K562 (cell line): ENCODE data around the gene NAXE. TPM values are rescaled to one million over a fixed set of nuclear protein-coding genes. Genes with fewer than 3 reads are reported as not detected.

Source experiments
- CBX5 ChIP-seq: IDR thresholded peaks from 2 replicates; pipeline ENCODE4 v1.6.1; 2014; ENCODE audit warnings: low read depth, borderline replicate concordance
- DIDO1 ChIP-seq: fragments of 450-650 bp; IDR thresholded peaks from 2 replicates; pipeline ENCODE4 v1.6.1; 2016; ENCODE audit warnings: low read depth, missing biosample characterization, missing genetic modification characterization
- EWSR1 ChIP-seq: fragments of 450-650 bp; IDR thresholded peaks from 2 replicates; pipeline ENCODE4 v1.6.1; 2018; ENCODE audit warnings: borderline replicate concordance, mild to moderate bottlenecking, low read depth, moderate library complexity; ENCODE audit not compliant: partially characterized antibody
- MAZ ChIP-seq, 2 experiments: fragments of 450-650 bp in 1 of 2; sonication (generic) in 1 of 2; formaldehyde crosslinking; IDR thresholded peaks in 1 of 2; conservative IDR thresholded peaks in 1 of 2; 2 replicates each; pipeline versions ENCODE4 v1.4.0 to v1.5.0; 2020; ENCODE audit warnings: mild to moderate bottlenecking in 1 of 2, missing genetic modification reagents in 1 of 2
- NFXL1 ChIP-seq: fragments of 450-650 bp; formaldehyde crosslinking; IDR thresholded peaks from 2 replicates; pipeline ENCODE4 v1.4.0; 2021; ENCODE audit warnings: mild to moderate bottlenecking
- PHTF2 ChIP-seq: fragments of 250-450 bp; sonication (Bioruptor Pico); IDR thresholded peaks from 2 replicates; pipeline ENCODE4 v1.5.0; 2021; ENCODE audit warnings: mild to moderate bottlenecking
- PYGO2 ChIP-seq: fragments of 450-650 bp; IDR thresholded peaks from 2 replicates; pipeline ENCODE4 v1.6.1; 2016; ENCODE audit warnings: mild to moderate bottlenecking, missing genetic modification characterization, moderate library complexity, missing compliant biosample characterization
- RAD51 ChIP-seq: fragments of 450-650 bp; IDR thresholded peaks from 2 replicates; pipeline ENCODE4 v1.7.1; 2016; ENCODE audit warnings: low read depth, mild to moderate bottlenecking, borderline replicate concordance
- RBM34 ChIP-seq: fragments of 200-400 bp; formaldehyde crosslinking; IDR thresholded peaks from 2 replicates; pipeline ENCODE4 v1.6.1; 2018; ENCODE audit warnings: low read length, borderline replicate concordance; ENCODE audit not compliant: insufficient read depth
- TAF7 ChIP-seq: fragments of 450-650 bp; IDR thresholded peaks from 2 replicates; pipeline ENCODE4 v1.6.1; 2016; ENCODE audit warnings: missing genetic modification characterization, missing compliant biosample characterization
- TAL1 ChIP-seq: fragments of 450-650 bp; IDR thresholded peaks from 2 replicates; pipeline ENCODE4 v1.6.1; 2016; ENCODE audit warnings: mild to moderate bottlenecking
- U2AF2 ChIP-seq: fragments of 200-400 bp; formaldehyde crosslinking; optimal IDR thresholded peaks from 2 replicates; pipeline ENCODE3; 2017; ENCODE audit warnings: low read depth, mild to moderate bottlenecking, low read length
- UBTF ChIP-seq, 2 experiments: IDR thresholded peaks; 2 replicates each; pipeline ENCODE4 v1.6.1; 2012; ENCODE audit warnings: improper control_type of control experiment in 2 of 2, low read depth in 2 of 2, low read length in 2 of 2, borderline replicate concordance in 1 of 2
- VEZF1 ChIP-seq: fragments of 200-800 bp; sonication (Bioruptor generic); IDR thresholded peaks from 2 replicates; pipeline ENCODE4 v1.6.1; 2017; ENCODE audit warnings: missing genetic modification characterization, missing compliant biosample characterization
- ZNF217 ChIP-seq: sonication (generic); formaldehyde crosslinking; IDR thresholded peaks from 2 replicates; pipeline ENCODE4 v1.8.0; 2022; ENCODE audit warnings: mild to moderate bottlenecking, missing genetic modification reagents
- ZNF347 ChIP-seq: fragments of 450-650 bp; formaldehyde crosslinking; IDR thresholded peaks from 2 replicates; pipeline ENCODE4 v1.4.0; 2020; ENCODE audit warnings: low read depth, mild to moderate bottlenecking, moderate library complexity
- polyA plus RNA-seq, 8 experiments: library from polyadenylated mRNA; depleted of rRNA in 4 of 8; stranded (reverse) in 5 of 8; unstranded in 3 of 8; fragments of >200 nt; fragmentation: Nextera tagmentation in 2 of 8; fragmentation: Illumina TruSeq in 1 of 8; extraction: Ambion mirVana in 2 of 8; extraction: Trizol in 1 of 8; gene quantifications; 2 replicates each; pipeline versions ENCODE4 v1.2.1 to v1.2.3, GENCODE V29; 2011 to 2014; ENCODE audit warnings: inconsistent platforms in 1 of 8, missing spikeins in 1 of 8
- total RNA-seq, 7 experiments: library from RNA; depleted of rRNA in 6 of 7; stranded (reverse); fragments of >200 nt in 6 of 7; fragmentation: Illumina TruSeq in 2 of 7; extraction: Trizol in 2 of 7; gene quantifications; 2 replicates each; pipeline versions ENCODE4 v1.2.1 to v1.2.3, GENCODE V29; 2011 to 2021; ENCODE audit warnings: low replicate concordance in 1 of 7
- TF ChIP-seq, protein P1 (sequence below): fragments of 250-450 bp; sonication (Bioruptor Pico); IDR thresholded peaks from 2 replicates; pipeline ENCODE4 v1.4.0; 2020; ENCODE audit warnings: mild to moderate bottlenecking
- TF ChIP-seq, protein P2 (sequence below): fragments of 450-650 bp; IDR thresholded peaks from 2 replicates; pipeline ENCODE4 v1.7.0; 2016; ENCODE audit warnings: borderline replicate concordance
- TF ChIP-seq, protein P3 (sequence below), 2 experiments: fragments of 200-800 bp in 1 of 2; sonication (Bioruptor generic) in 1 of 2; sonication (generic) in 1 of 2; formaldehyde crosslinking in 1 of 2; IDR thresholded peaks in 1 of 2; conservative IDR thresholded peaks in 1 of 2; 2 replicates each; pipeline versions ENCODE4 v1.5.0 to v1.6.1; 2016 to 2020; ENCODE audit warnings: missing compliant biosample characterization in 1 of 2, missing genetic modification characterization in 1 of 2, missing genetic modification reagents in 1 of 2

Gene NAXE
- total and polyA plus RNA-seq, 9 of the 15 experiments (the other 6 are each of a cell fraction or from before 2014, with no cell fraction given) = 27.3 to 137 (median 90.0) TPM

GRCh38 chr1:156571261-156571852, 20.2 kb upstream of the NAXE start (continued):
- TF ChIP-seq, protein P1, sequence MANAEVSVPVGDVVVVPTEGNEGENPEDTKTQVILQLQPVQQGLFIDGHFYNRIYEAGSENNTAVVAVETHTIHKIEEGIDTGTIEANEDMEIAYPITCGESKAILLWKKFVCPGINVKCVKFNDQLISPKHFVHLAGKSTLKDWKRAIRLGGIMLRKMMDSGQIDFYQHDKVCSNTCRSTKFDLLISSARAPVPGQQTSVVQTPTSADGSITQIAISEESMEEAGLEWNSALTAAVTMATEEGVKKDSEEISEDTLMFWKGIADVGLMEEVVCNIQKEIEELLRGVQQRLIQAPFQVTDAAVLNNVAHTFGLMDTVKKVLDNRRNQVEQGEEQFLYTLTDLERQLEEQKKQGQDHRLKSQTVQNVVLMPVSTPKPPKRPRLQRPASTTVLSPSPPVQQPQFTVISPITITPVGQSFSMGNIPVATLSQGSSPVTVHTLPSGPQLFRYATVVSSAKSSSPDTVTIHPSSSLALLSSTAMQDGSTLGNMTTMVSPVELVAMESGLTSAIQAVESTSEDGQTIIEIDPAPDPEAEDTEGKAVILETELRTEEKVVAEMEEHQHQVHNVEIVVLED (CRISPR knock-in tag) = no peak
- TF ChIP-seq MAZ (CRISPR knock-in tag; conservative IDR thresholded peaks at IDR 0.05 in 1 of 2, IDR thresholded peaks at IDR 0.05 in 1 of 2) (no peak), RAD51 (no peak), PHTF2 (CRISPR knock-in tag) (no peak), CBX5 (no peak), TAF7 (tag) (no peak), RBM34 (no peak), NFXL1 (CRISPR knock-in tag) (no peak), ZNF217 (CRISPR knock-in tag) (no peak), ZNF347 (CRISPR knock-in tag) (no peak), VEZF1 (CRISPR knock-in tag) (no peak), EWSR1 (no peak), TAL1 (0 out of 2 replicates have a peak, but pooled peaks have one; percentile 2), DIDO1 (no peak), UBTF (IDR thresholded peaks at IDR 0.05; ENCODE audit: borderline replicate concordance in 1 of 2, low read depth in 2 of 2, low read length in 2 of 2) (no peak), PYGO2 (tag) (no peak), U2AF2 (no peak)
- TF ChIP-seq, protein P2, sequence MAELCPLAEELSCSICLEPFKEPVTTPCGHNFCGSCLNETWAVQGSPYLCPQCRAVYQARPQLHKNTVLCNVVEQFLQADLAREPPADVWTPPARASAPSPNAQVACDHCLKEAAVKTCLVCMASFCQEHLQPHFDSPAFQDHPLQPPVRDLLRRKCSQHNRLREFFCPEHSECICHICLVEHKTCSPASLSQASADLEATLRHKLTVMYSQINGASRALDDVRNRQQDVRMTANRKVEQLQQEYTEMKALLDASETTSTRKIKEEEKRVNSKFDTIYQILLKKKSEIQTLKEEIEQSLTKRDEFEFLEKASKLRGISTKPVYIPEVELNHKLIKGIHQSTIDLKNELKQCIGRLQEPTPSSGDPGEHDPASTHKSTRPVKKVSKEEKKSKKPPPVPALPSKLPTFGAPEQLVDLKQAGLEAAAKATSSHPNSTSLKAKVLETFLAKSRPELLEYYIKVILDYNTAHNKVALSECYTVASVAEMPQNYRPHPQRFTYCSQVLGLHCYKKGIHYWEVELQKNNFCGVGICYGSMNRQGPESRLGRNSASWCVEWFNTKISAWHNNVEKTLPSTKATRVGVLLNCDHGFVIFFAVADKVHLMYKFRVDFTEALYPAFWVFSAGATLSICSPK = no peak
- TF ChIP-seq, protein P3, sequence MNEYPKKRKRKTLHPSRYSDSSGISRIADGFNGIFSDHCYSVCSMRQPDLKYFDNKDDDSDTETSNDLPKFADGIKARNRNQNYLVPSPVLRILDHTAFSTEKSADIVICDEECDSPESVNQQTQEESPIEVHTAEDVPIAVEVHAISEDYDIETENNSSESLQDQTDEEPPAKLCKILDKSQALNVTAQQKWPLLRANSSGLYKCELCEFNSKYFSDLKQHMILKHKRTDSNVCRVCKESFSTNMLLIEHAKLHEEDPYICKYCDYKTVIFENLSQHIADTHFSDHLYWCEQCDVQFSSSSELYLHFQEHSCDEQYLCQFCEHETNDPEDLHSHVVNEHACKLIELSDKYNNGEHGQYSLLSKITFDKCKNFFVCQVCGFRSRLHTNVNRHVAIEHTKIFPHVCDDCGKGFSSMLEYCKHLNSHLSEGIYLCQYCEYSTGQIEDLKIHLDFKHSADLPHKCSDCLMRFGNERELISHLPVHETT (CRISPR knock-in tag; conservative IDR thresholded peaks at IDR 0.05 in 1 of 2, IDR thresholded peaks at IDR 0.05 in 1 of 2) = no peak
